HG03378 (cell line): Measurements from ENCODE around the gene TNFAIP8.
"Not testable (repeated sequence)": the region's sequence is repeated elsewhere in the genome, so short reads cannot be mapped to it uniquely, and the experiment has no call there.

Source experiments
- ATAC-seq: cut with Tn5 transposase; IDR thresholded peaks from one replicate; pipeline ENCODE4 v1.9.1; 2021; ENCODE audit warnings: mild to moderate bottlenecking, moderate library complexity; ENCODE audit not compliant: unreplicated experiment

Gene TNFAIP8

DNA sequence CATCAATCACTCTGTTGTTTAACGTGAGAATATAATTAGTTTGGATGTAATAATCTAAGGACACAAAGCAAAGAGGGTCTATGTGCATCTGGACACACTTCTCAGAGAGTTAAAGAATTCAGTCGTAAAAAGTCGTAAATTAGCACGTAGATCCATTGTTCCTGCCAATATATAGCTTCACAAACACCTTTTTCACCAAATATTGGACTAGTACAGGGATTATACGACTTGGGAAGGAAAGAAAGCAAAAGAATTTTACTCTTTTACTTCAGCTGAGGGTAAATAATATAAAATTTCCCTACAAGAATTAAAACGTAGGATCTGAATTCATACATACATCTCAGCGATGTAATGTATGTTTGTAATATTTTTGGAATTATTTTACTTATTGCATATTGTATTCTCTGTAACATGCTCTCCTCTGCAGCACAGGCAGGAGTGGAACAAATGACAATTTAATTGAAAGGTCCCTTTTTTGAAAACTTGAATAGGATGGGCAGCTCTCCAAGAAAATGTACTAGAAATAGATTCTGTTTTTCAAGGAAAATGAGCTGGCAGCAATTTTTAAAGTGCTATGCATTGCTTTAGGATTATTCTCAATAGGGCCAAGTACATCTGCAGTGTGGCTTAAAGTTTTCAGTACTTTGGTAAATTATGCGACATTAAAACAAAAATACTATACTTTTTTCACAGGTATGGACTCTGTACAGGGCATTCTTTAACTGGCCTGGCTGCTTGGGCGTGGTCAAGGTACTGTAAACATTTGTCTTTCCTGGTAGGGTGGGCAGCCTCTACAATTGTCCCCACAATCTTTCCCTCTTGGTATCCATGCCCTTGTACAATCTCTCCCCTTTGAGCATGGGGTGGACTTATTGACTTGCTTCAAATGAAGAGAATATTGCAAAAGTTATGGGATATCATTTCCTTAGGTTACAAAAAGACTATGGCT is 56.7 kb downstream of the TNFAIP8 start:
- ATAC-seq, result no peak

DNA sequence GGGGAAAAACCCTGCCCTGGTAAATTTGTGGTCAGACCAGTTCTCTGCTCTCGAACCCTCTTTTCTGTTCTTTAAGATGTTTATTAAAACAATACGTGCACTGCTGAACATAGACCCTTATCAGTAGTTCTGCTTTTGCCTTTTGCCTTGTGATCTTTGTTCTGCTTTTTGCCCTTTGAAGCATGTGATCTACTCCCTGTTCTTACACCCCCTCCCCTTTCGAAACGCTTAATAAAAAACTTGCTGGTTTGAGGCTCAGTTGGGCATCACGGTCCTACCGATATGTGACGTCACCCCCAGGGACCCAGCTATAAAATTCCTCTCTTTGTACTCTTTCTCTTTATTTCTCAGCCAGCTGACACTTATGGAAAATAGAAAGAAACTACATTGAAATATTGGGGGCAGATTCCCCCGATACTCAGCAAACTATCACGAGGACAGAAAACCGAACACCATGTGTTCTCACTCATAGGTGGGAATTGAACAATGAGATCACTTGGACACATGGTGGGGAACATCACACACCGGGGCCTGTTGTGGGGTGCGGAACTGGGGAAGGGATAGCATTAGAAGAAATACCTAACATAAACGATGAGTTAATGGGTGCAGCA is 58.4 kb downstream of the TNFAIP8 start:
- peak; percentile 32 for ATAC-seq

DNA sequence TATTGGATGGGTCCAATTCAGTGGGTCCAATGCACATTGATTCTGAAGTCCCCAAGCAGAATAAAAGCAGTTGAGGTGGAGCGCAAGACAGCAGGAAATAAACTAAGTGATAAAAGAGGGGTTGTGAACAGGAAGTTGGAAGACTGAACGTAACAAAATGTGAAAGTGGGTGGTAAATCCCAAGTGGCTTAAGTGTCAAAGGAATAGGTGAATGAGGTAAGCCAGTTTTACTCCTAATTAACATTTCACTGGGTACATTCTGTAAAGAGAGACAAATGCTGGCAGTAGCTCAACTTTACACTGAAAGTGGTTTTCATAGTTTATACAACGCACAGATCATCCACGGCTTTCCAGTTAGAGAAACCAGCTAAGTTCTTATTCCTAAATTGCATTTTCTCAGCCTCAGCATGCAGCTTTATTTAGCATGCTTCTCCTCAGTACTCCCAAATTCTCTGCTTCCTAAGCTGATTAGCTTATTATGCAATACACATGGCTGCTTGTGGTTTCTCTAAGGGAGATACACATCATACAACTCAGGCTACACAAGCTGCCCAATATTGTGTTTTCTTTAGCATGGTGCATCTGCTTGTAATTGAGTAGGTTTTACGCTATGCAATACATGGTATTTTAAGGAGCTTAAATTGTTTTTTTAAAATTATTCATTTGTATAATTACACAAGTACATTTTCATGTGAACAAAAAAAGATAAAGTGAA is 62.2 kb downstream of the TNFAIP8 start:
- no peak for ATAC-seq

DNA sequence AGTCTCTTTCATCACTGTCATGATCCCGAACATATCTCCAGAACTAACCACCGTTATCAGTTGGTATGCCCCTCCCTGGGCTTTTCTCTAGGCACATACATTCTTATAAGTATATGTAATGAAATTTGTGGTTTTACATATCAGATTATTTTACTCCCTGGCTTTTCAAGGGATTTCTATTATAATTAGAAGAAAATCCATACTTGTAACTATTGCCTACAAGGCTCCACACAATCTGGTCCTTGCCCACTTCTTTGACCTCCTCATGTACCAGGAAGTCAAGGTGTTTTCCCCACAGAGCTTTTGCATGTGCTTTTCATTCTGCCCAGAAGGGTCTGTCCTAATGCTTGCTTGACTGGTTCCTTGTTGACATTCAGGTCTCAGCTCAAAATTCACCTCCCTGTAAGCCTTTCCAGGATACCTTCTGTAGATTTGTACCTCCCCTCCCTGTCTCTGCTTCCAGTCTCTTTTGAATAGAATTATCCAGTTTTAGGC is 62.8 kb downstream of the TNFAIP8 start:
- peak; percentile 76 for ATAC-seq

DNA sequence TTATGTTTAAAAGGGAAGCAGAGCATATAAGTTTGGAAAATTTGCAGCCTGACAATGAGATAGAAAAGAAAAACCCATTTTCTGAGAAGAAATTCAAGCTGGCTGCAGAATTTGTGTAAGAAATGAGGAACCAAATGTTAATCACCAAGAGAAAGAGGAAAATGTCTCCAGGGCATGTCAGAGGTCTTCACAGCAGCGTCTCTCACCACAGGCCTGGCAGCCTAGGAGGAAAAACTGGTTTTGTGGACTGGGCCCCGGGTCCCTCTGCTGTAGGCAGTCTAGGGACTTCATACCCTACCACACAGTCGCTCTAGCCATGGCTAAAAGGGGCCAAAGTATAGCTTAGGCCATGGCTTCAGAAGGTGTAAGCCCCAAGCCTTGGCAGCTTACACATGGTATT is 64.3 kb downstream of the TNFAIP8 start:
- no peak for ATAC-seq

DNA sequence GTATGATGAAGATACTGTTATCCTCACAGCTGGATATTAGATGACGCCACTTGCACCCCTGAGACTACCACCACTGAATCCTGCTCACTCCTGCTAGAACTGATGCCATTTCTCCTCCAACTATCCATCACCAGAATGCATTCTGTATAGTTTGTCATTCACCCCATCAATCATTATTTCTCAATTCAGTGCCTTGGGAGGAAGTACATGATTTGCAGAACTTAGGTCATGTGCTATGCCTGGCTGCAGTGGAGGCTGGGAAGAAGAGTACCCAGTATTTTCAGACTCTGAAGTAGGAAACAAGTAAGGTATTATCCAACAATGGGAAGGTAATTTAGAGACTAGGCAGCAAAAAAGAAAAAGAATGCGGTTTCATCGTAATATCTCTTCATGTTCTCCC is 70.2 kb downstream of the TNFAIP8 start:
- ATAC-seq, result no peak

DNA sequence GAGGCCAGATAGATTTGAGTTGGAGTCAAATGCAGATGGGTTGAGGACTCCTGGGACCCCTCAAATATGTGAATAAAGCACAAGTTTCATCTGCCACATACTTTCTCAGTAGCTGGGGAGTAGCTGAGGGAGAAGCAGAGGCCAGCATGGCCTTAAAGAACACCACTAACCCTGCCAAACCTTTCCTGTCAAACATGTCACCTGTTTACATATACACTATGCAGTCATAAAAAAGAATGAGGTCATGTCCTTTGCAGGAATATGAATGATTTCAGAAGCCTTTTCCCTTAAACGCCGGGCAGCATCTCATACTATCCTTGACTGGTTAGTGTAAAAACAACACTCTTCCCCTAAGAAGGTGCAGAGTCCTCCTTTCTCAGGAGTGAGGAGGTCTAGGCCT is 71.2 kb downstream of the TNFAIP8 start:
- no peak for ATAC-seq

DNA sequence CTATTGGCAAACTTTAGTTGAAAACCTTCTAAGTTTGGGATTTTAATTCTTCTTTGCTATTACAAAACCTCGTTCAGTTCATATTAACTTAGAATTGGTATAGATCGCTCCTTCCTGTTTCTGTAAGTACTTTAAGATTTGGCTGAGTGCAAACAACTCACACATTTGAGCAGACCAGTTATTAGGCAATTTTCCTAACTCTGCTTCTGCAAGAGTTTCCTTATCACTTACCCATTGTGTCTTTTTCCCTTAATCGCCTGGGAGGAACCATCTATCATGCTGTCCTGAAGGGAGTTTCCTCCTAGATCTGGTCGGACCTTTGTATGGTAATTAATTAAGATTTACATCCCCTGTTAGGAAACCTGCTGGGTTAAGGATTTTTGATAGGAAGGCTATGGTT is 71.8 kb downstream of the TNFAIP8 start:
- ATAC-seq, result not testable (repeated sequence)

DNA sequence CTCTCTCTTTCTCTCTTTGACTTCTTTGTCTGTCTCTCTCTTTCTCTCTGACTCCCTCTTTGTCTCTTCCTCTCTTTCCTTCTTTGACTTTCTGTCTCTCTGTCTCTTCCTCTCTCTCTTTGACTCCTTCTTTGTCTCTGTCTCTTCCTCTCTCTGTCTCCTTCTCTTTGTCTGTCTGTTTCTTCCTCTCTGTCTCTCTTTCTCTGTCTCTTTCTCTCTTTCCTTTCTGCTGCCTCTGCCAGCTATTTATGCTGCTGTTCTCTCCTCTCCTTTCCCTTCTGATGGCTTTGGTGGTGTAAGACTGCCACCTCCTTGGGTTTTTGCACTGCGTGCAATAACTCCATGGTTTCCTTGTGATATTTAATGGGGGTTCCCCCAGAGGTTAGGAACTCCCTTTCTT is 72.3 kb downstream of the TNFAIP8 start:
- ATAC-seq, result not testable (repeated sequence)

DNA sequence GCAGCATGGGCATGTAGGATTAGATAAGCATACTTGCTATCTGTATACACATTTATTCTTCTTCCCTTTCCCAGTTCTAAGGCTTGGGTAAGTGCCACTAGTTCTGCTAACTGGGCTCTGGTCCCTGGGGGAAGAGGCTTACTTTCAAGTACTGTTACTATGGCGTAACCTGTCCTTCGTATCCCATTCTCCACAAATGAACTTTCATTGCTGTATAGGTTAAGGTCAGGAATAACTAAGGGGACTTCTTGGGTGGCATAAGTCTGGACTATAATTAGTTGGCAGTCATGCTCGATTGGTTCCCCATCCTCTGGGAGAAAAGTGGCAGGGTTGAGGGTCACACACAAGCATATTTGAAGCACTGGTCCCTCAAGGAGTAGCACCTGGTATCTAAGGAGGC is 72.8 kb downstream of the TNFAIP8 start:
- ATAC-seq, result not testable (repeated sequence)

DNA sequence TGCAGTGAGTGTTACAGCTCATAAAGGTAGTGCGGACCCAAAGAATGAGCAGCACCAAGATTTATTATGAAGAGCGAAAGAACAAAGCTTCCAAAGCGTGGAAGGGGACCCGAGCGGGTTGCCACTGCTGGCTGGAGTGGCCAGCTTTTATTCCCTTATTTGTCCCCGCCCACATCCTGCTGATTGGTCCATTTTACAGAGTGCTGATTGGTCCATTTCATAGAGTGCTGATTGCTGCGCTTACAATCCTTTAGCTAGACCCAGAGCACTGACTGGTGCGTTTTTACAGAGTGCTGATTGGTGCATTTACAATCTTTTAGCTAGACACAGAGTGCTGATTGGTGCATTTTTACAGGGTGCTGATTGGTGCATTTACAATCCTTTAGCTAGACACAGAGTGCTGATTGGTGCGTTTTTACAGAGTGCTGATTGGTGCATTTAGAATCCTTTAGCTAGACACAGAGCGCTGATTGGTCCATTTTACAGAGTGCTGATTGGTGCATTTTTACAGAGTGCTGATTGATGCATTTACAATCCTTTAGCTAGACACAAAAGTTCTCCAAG is 76.9 kb downstream of the TNFAIP8 start:
- not testable (repeated sequence) for ATAC-seq

DNA sequence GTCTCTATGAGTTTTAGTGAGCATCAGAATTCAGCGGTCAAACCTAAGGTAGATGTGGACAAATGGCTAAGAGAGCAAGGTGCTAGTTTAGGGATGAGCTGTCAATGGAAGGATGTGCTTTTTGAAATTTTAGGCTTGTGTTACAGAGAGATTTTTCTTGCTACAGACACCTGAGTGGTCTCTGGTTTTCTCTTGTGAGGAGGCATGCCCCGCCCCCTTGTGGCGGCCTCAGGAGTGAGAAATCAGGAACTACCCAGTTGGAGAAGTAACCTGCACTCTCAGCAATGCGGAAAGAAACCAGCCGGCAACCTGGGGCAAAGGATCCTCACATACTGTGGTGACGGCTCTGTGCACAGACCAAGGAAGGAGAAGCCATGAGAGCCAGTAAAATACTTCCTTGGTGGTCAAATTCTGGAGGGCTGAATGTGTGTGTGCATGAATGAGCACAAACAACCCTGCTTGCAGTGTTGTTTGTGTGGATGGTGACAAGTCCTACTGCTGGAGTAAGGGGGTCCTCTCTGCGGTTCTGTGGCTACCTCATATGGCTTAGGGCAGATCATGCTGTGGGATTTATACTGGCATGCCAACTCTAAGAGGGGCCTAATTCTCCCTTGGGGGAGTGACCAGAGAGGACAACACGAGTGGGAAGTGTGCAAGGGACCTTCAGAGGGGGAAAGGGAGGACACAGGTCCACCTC is 79.8 kb downstream of the TNFAIP8 start:
- ATAC-seq, result peak; percentile 94

DNA sequence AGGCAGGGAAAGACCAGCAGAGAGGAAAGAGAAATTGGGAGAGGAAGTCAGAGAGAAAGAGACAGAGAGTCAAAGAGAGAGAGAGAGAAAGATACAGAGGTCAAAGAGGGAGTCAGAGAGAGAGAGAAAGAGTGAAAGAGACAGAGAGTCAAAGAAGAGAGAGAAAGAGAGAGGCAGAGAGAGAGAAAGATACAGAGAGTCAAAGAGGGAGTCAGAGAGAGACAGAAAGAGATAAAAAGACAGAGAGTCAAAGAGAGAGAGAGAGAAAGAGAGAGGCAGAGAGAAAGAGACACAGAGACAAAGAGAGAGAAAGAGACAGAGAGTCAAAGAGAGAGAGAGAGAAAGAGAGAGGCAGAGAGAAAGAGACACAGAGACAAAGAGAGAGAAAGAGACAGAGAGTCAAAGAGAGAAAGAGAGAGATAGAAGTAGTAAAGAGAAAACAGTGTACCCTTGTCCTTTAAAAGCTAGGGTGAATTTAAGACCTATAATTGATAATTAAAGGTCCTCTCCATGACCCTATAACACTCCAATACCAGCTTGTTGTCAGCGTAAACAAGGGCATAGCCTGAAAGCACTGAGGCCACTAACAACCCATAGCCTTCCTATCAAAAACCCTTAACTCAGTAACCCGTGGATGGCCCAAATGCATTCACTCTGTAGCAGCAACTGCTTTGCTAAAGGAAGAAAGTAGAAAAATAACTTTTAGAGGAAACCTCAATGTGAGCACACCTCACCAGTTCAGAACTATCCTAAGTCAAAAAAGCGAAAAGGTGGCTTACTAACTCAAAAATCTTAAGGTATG is 82.2 kb downstream of the TNFAIP8 start:
- not testable (repeated sequence) for ATAC-seq

DNA sequence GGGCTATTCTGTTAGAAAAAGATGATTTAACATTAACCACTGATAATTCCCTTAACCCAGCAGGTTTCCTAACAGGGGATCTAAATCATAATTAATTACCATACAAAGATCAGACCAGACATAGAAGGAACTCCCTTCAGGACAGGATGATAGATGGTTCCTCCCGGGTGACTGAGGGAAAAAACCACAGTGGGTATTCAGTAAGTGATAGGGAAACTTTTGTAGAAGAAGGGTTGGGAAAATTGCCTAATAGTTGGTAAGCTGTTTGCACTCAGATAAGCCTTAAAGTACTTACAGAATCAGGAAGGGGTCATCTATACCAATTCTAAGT is 82.7 kb downstream of the TNFAIP8 start:
- ATAC-seq, result not testable (repeated sequence)

DNA sequence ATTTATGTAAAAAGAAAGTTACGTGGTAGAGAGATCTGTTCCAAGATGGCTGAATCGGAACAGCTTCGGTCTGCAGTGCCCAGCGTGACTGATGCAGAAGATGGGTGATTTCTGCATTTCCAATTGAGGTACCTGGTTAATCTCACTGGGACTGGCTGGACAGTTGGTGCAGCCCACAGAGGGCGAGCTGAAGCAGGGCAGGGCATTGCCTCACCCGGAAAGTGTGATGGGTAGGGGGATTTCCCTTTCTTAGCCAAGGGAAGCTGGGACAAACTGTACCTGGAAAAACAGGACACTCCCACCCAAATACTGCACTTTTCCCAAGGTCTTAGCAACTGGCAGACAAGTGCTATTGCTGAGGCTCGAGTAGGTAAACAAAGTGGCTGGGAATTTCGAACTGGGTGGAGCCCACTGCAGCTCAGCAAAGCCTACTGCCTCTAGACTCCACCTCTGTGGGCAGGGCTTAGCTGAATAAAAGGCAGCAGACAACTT is 83.4 kb downstream of the TNFAIP8 start:
- peak; percentile 45 for ATAC-seq

DNA sequence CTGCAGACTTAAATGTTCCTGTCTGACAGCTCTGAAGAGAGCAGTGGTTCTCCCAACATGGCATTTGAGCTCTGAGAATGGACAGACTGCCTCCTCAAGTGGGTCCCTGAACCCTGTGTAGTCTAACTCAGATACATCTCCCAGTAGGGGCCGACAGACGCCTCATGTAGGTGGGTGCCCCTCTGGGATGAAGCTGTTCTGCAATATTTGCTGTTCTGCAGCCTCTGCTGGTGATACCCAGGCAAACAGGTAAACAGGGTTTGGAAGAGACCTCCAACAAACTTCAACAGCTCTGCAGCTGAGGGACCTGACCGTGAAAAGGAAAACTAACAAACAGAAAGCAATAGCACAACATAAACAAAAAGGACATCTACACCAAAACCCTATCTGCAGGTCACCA is 83.8 kb downstream of the TNFAIP8 start:
- not testable (repeated sequence) for ATAC-seq

DNA sequence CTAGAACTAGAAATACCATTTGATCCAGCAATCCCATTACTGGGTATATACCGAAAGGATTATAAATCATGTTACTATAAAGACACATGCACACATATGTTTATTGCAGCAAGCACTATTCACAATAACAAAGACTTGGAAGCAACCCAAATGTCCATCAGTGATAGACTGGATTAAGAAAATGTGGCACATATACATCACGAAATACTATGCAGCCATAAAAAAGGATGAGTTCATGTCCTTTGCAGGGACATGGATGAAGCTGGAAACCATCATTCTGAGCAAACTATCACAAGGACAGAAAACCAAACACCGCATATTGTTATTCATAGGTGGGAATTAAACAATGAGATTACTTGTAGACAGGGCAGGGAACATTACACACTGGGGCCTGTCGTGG is 88.8 kb downstream of the TNFAIP8 start:
- not testable (repeated sequence) for ATAC-seq

DNA sequence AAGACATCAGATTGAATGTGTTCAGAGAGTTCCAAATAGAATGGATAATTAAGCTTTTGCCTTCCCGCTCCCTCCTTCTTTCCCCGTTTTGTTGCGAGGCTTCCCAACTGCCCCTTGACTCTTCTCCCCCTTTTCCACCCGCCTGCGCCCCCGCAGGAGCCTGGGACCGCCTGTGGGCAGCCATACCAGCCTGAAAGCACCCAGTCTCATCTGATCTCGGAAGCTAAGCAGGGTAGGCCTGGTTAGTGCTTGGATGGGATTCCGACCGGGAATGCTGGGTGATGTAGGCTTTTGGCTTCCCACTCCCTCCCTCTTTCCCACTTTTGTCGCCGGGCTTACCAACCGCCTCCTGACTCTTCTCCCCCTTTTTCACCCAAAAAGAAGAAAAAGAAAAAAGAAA is 89.7 kb downstream of the TNFAIP8 start:
- no peak for ATAC-seq
